Esophagus squamous epithelium (tissue), 5 donors: ENCODE data around the gene SFMBT2. TPM values are rescaled to one million over a fixed set of nuclear protein-coding genes. Genes with fewer than 3 reads are reported as not detected.

ENCODE experiments used
- DNase-seq: peaks from one replicate; lab custom pipeline; 2025; lab: John Stamatoyannopoulos, UW
- H3K27ac ChIP-seq, 4 donors: fragments of 200-600 bp; sonication (generic); one replicate each; pipeline ENCODE4 v1.5.1; 2016 to 2019; ENCODE audit warnings: mild to moderate bottlenecking in 1 of 4
- H3K27me3 ChIP-seq, 4 donors: fragments of 200-600 bp; sonication (generic); 1 replicate in 3 of 4; 2 replicates in 1 of 4; pipeline versions ENCODE4 v1.5.1 to v1.6.0; 2017 to 2021; ENCODE audit warnings: antibody characterized with exemption in 1 of 4
- H3K36me3 ChIP-seq, 3 donors: fragments of 200-600 bp; sonication (generic); one replicate each; pipeline ENCODE4 v1.5.1; 2016 to 2019
- H3K4me1 ChIP-seq, 3 donors: fragments of 200-600 bp; sonication (generic); one replicate each; pipeline ENCODE4 v1.5.1; 2017 to 2019
- H3K4me3 ChIP-seq, 4 donors: fragments of 200-600 bp; sonication (generic); 1 replicate in 3 of 4; 2 replicates in 1 of 4; pipeline ENCODE4 v1.5.1; 2016 to 2019; ENCODE audit warnings: mild to moderate bottlenecking in 2 of 4, moderate library complexity in 1 of 4
- H3K9me3 ChIP-seq, 3 donors: fragments of 200-600 bp; sonication (generic); one replicate each; pipeline ENCODE4 v1.5.1; 2016 to 2019
- POLR2A ChIP-seq, 4 donors: fragments of 450-650 bp; IDR thresholded peaks; one replicate each; pipeline ENCODE4 v1.6.1; 2017; ENCODE audit warnings: antibody characterized with exemption in 4 of 4, mild to moderate bottlenecking in 4 of 4, moderate library complexity in 3 of 4
- WGBS, 2 donors: methylation state at CpG; one replicate each; pipeline ENCODE4 v1.1.5; 2018; 5-methylcytosine and 5-hydroxymethylcytosine counted together
- intact Hi-C: fragments of 100-400 bp; cut with DNase I; formaldehyde crosslinking; loops from one replicate; pipeline ENCODE4 v1.15.0; 2022
- total RNA-seq, 4 donors: library from RNA; depleted of rRNA; stranded (reverse); fragments of >200 nt; gene quantifications; one replicate each; pipeline ENCODE4 v1.1.0, GENCODE V29; 2016
- TF ChIP-seq, protein P1 (sequence below), 6 experiments: fragments of 450-650 bp in 4 of 6; fragments of 200-600 bp in 2 of 6; sonication (generic) in 2 of 6; IDR thresholded peaks; one replicate each; pipeline ENCODE4 v1.5.1; 2016 to 2019; ENCODE audit warnings: antibody characterized with exemption in 6 of 6, mild to moderate bottlenecking in 4 of 6, moderate library complexity in 4 of 6
- donor health status: DM: yes; HTN: yes; CAD: no.

The SFMBT2 gene
- total RNA-seq, 4 donors from 2014 or later: 0.72 to 5.0 (median 1.4) TPM

DNA sequence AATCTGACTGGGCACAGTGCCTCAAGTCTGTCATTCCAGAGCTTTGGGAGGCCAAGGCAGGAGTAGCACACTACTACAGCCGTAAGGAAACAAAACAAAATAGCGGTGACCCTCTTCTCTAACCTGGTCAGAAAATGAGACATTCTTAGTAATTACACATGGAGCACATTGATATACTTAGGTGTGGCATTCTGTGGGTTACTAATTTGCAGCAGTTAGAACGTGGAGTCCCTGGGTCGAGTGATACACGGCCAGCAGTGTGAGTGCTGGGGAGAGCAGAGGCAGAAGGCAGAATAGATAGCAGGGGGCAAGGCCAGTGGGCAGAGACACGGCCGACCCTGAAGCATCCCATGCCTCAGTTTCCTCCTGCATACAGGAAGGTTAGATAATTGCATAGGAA lies 28.9 kb upstream of the SFMBT2 start:
- H3K9me3 ChIP-seq: no peaks in the 10 kb centered on the region
- intact Hi-C loops: no loop called here
- peaks cover 0 to 54% (median 0%) of the 10 kb centered on the region in 4 donors for H3K27me3 ChIP-seq
- WGBS, 2 donors: 76 to 86% methylated on average over 7 of the region's 7 CpGs
- no peak overlapping the region for H3K27ac ChIP-seq
- DNase-seq: no peak
- TF ChIP-seq, protein P1, sequence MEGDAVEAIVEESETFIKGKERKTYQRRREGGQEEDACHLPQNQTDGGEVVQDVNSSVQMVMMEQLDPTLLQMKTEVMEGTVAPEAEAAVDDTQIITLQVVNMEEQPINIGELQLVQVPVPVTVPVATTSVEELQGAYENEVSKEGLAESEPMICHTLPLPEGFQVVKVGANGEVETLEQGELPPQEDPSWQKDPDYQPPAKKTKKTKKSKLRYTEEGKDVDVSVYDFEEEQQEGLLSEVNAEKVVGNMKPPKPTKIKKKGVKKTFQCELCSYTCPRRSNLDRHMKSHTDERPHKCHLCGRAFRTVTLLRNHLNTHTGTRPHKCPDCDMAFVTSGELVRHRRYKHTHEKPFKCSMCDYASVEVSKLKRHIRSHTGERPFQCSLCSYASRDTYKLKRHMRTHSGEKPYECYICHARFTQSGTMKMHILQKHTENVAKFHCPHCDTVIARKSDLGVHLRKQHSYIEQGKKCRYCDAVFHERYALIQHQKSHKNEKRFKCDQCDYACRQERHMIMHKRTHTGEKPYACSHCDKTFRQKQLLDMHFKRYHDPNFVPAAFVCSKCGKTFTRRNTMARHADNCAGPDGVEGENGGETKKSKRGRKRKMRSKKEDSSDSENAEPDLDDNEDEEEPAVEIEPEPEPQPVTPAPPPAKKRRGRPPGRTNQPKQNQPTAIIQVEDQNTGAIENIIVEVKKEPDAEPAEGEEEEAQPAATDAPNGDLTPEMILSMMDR (IDR thresholded peaks at IDR 0.05): no peak
- TF ChIP-seq POLR2A (IDR thresholded peaks at IDR 0.05): no peak
- H3K36me3 ChIP-seq: no peaks in the 10 kb centered on the region
- no peak overlapping the region for H3K4me3 ChIP-seq
- H3K4me1 ChIP-seq: no peaks in the 10 kb centered on the region

GRCh38 chr10:7438196-7438986 lies 27.6 kb upstream of the SFMBT2 start:
- WGBS, 2 donors: 61 to 64% methylated on average over 19 of the region's 19 CpGs

GRCh38 chr10:7436490-7437100 lies 25.8 kb upstream of the SFMBT2 start:
- intact Hi-C loops: no loop called here
- TF ChIP-seq, protein P1 (IDR thresholded peaks at IDR 0.05): no peak
- TF ChIP-seq POLR2A (IDR thresholded peaks at IDR 0.05): no peak
- Histone ChIP-seq H3K27me3 (peaks cover 0 to 75% (median 0%) of the 10 kb centered on the region in 4 donors), H3K9me3 (no peaks in the 10 kb centered on the region), H3K4me1 (peaks cover 0 to 11% (median 0%) of the 10 kb centered on the region in 3 donors), H3K27ac (no peak overlapping the region), H3K4me3 (no peak overlapping the region), H3K36me3 (no peaks in the 10 kb centered on the region)
- DNase-seq: no peak
- 88 to 92% methylated on average over 3 of the region's 3 CpGs for WGBS, 2 donors

More at GRCh38 chr10:7438196-7438986, 27.6 kb upstream of the SFMBT2 start:
- H3K4me3 ChIP-seq: no peak overlapping the region
- intact Hi-C loops: no loop called here
- peaks cover 0 to 5% (median 0%) of the 10 kb centered on the region in 3 donors for H3K4me1 ChIP-seq
- DNase-seq: no peak
- no peak for TF ChIP-seq POLR2A (IDR thresholded peaks at IDR 0.05)
- TF ChIP-seq, protein P1 (IDR thresholded peaks at IDR 0.05): no peak
- no peak overlapping the region for H3K27ac ChIP-seq
- no peaks in the 10 kb centered on the region for H3K36me3 ChIP-seq
- no peaks in the 10 kb centered on the region for H3K9me3 ChIP-seq
- peaks cover 0 to 63% (median 0%) of the 10 kb centered on the region in 4 donors for H3K27me3 ChIP-seq

DNA sequence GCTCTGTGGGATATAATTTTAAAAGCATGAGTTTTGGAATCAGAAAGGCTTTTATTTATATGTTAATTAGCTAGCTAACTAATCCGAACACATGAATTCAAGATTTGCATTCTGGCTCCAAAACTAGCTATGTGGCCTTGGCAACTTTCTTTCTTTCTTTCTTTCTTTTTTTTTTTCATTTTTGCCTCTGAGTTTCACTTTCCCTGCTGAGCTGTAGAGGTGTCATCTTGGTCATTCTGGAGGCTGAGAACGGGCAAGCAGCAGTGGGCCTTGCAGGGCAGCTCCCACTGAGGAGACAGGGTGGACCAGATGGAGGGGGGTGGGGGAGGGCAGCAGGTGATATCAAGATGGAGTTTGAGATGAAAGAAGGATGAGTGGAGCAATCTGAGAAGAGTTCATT lies 24.8 kb upstream of the SFMBT2 start:
- H3K9me3 ChIP-seq: no peaks in the 10 kb centered on the region
- H3K4me3 ChIP-seq: no peak overlapping the region
- H3K27ac ChIP-seq: no peak overlapping the region
- no peaks in the 10 kb centered on the region for H3K36me3 ChIP-seq
- H3K27me3 ChIP-seq: peaks cover 0 to 67% (median 0%) of the 10 kb centered on the region in 4 donors
- WGBS, 2 donors: 34 to 40% methylated on average over 1 to 2 of the region's 2 CpGs
- TF ChIP-seq POLR2A (IDR thresholded peaks at IDR 0.05): no peak
- TF ChIP-seq, protein P1 (IDR thresholded peaks at IDR 0.05): no peak
- H3K4me1 ChIP-seq: peaks cover 0 to 11% (median 0%) of the 10 kb centered on the region in 3 donors
- no peak for DNase-seq
- intact Hi-C loops: no loop called here

DNA sequence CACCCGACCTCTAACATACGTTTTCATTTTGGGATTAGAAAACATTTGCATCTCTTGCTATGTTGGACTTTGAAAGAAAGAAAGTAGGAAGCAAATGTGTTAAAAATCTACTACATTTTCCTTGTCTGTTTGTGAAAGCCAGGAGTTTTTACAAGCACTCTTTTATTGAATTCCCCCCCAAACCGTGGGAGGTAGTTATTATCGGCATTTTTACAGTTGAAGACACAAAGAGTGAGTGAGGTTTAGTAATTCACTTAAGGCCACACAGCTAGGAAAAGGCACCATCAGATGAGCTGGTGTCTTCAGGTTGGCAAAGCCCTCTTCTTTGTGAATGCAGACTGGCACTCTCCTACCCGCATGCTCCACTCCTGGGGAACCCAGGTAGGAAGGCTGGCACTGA lies 23.5 kb upstream of the SFMBT2 start:
- no peak overlapping the region for H3K27ac ChIP-seq
- H3K4me1 ChIP-seq: peaks cover 0 to 11% (median 0%) of the 10 kb centered on the region in 3 donors
- H3K4me3 ChIP-seq: no peak overlapping the region
- intact Hi-C loops: no loop called here
- H3K9me3 ChIP-seq: no peaks in the 10 kb centered on the region
- peaks cover 0 to 54% (median 0%) of the 10 kb centered on the region in 4 donors for H3K27me3 ChIP-seq
- WGBS, 2 donors: 81 to 93% methylated on average over 4 to 5 of the region's 5 CpGs
- TF ChIP-seq, protein P1 (IDR thresholded peaks at IDR 0.05): no peak
- TF ChIP-seq POLR2A (IDR thresholded peaks at IDR 0.05): no peak
- DNase-seq: no peak
- no peaks in the 10 kb centered on the region for H3K36me3 ChIP-seq
